ENCODE measurements around the gene ARSA.
"Not testable (repeated sequence)": the region's sequence is repeated elsewhere in the genome, so short reads cannot be mapped to it uniquely, and the experiment has no call there.

The ARSA gene

GRCh38 chr22:50654664-50655063 lies 26.7 kb upstream of the ARSA start:
- DNase-seq (ENCODE audit: low read depth) = not testable (repeated sequence)

- no peak for DNase-seq (ENCODE audit: low read depth)
Measured at GRCh38 chr22:50653256-50653655, 25.3 kb upstream of the ARSA start.

DNA sequence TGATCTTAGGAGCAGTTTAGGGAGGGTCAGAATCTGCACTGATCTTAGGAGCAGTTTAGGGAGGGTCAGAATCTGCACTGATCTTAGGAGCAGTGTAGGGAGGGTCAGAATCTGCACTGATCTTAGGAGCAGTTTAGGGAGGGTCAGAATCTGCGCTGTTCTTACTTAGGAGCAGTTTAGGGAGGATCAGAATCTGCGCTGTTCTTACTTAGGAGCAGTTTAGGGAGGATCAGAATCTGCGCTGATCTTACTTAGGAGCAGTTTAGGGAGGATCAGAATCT lies 15.8 kb upstream of the ARSA start:
- not testable (repeated sequence) for DNase-seq (ENCODE audit: low read depth)

DNA sequence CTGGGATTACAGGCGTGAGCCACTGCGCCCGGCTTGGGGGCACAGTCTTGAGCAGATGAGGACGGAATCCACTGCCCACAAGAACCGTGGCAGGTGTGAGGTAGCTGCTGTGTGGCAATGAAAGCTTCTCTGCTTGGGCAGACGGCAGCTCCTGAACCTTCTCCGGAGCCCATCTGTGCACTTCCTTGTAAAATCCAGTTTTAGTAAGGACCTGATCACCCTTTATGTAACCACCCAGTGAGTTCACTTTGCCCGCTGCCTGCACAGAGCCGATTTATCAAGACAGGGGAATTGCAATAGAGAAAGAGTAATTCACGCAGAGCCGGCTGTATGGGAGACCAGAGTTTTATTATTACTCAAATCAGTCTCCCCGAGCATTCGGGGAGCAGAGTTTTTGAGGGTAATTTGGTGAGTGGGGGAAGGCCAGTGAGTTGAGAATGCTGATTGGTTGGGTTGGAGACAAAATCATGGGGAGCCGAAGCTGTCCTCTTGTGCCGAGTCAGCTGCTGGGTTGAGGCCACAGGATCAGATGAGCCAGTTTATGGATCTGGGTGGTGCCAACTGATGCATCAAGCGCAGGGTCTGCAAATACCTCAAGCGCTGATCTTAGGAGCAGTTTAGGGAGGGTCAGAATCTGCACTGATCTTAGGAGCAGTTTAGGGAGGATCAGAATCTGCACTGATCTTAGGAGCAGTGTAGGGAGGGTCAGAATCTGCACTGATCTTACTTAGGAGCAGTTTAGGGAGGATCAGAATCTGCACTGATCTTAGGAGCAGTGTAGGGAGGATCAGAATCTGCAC lies 15.3 kb upstream of the ARSA start:
- not testable (repeated sequence) for DNase-seq (ENCODE audit: low read depth)

GRCh38 chr22:50641696-50642607 lies 14.0 kb upstream of the ARSA start:
- no peak for DNase-seq (ENCODE audit: low read depth)

- no peak for DNase-seq (ENCODE audit: low read depth)
Measured at GRCh38 chr22:50640857-50641647, 13.1 kb upstream of the ARSA start.

- not testable (repeated sequence) for DNase-seq (ENCODE audit: low read depth)
Measured at GRCh38 chr22:50640296-50640695, 12.3 kb upstream of the ARSA start.

DNA sequence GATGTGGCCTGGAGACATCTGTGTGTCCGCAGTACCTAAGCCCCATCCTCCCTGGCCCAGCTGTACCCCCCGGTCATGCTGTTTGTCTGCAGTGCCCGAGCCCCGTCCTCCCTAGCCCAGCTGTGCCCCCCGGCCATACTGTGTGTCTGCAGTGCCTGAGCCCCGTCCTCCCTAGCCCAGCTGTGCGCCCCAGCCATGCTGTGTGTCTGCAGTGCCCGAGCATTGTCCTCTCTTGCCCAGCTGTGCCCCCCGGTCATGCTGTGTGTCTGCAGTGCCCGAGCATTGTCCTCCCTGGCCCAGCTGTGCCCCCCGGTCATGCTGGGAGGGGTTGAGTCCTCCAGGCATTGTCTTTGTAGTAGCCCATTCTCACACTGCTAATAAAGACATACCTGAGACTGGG lies 7.6 kb upstream of the ARSA start:
- DNase-seq (ENCODE audit: low read depth) = no peak

- DNase-seq (ENCODE audit: low read depth) = no peak
Measured at GRCh38 chr22:50633771-50634170, 5.8 kb upstream of the ARSA start.

DNA sequence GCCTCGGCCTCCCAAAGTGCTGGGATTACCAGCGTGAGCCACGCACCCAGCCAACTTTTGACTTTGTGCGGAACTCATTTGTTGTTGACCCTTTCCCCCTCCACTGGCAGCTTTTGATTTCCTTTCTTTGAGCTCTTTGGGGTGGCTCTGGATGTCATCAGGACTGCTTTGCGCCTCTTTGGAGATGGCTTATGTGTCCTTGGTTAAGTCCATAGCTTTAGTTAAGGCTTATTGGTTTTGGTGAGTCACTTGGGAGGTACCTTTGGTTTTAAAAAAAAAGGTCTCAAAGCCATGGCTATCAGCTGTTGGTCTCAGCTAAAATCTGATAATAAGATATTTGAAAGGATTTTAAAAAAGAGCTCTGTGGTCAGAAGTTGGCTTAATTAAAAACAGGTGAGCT lies 5.1 kb upstream of the ARSA start:
- DNase-seq (ENCODE audit: low read depth) = no peak

GRCh38 chr22:50630376-50630775 lies 2.4 kb upstream of the ARSA start:
- no peak for DNase-seq (ENCODE audit: low read depth)

- DNase-seq (ENCODE audit: low read depth) = no peak
Measured at GRCh38 chr22:50628543-50629134, 687 bp upstream of the ARSA start.

GRCh38 chr22:50626850-50627641 lies 906 bp downstream of the ARSA start:
- DNase-seq (ENCODE audit: low read depth) = no peak

GRCh38 chr22:50626314-50626849 lies 1.6 kb downstream of the ARSA start:
- no peak for DNase-seq (ENCODE audit: low read depth)

- no peak for DNase-seq (ENCODE audit: low read depth)
Measured at GRCh38 chr22:50625568-50626313, 2.2 kb downstream of the ARSA start.

- no peak for DNase-seq (ENCODE audit: low read depth)
Measured at GRCh38 chr22:50625131-50625567, 2.8 kb downstream of the ARSA start.

- DNase-seq (ENCODE audit: low read depth) = no peak
Measured at GRCh38 chr22:50624347-50625130, 3.4 kb downstream of the ARSA start.

GRCh38 chr22:50622723-50623327 lies 5.1 kb downstream of the ARSA start:
- DNase-seq (ENCODE audit: low read depth) = no peak
